ENCODE data around the gene ERAP2. TPM values are rescaled to one million over a fixed set of nuclear protein-coding genes. Genes with fewer than 3 reads are reported as not detected.
"Not testable (repeated sequence)": the region's sequence is repeated elsewhere in the genome, so short reads cannot be mapped to it uniquely, and the experiment has no call there.

ERAP2 gene
- total RNA-seq, 1 donor from 2014 or later: 16.5 TPM

DNA sequence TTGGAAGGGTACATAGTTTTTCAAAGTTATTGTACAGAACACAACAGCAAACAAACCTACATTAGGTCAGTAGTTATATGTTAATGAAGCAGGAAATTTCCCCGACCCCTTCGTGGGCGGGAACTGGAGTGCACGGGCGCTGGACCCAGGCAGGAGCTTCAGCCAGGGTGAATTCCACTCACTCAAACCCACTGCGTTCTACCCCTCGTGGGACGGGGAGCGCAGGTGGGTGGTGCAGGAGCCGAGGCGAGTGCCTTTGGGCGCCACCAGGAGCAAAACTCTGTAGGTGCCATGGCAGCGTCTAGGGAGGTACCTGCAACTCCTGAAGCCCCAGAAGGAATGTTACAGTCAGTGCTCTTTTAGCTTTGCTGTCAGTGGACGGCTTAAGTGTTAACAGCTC, 39.0 kb upstream of the ERAP2 start:
- TF ChIP-seq, protein P1, sequence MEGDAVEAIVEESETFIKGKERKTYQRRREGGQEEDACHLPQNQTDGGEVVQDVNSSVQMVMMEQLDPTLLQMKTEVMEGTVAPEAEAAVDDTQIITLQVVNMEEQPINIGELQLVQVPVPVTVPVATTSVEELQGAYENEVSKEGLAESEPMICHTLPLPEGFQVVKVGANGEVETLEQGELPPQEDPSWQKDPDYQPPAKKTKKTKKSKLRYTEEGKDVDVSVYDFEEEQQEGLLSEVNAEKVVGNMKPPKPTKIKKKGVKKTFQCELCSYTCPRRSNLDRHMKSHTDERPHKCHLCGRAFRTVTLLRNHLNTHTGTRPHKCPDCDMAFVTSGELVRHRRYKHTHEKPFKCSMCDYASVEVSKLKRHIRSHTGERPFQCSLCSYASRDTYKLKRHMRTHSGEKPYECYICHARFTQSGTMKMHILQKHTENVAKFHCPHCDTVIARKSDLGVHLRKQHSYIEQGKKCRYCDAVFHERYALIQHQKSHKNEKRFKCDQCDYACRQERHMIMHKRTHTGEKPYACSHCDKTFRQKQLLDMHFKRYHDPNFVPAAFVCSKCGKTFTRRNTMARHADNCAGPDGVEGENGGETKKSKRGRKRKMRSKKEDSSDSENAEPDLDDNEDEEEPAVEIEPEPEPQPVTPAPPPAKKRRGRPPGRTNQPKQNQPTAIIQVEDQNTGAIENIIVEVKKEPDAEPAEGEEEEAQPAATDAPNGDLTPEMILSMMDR (IDR thresholded peaks at IDR 0.05): no peak
- no peak for TF ChIP-seq POLR2AphosphoS5 (IDR thresholded peaks at IDR 0.05; ENCODE audit: insufficient read depth in 1 of 2, low read depth in 1 of 2)
- no peak for TF ChIP-seq POLR2A (IDR thresholded peaks at IDR 0.05)
- H3K27ac ChIP-seq: no peak overlapping the region

DNA sequence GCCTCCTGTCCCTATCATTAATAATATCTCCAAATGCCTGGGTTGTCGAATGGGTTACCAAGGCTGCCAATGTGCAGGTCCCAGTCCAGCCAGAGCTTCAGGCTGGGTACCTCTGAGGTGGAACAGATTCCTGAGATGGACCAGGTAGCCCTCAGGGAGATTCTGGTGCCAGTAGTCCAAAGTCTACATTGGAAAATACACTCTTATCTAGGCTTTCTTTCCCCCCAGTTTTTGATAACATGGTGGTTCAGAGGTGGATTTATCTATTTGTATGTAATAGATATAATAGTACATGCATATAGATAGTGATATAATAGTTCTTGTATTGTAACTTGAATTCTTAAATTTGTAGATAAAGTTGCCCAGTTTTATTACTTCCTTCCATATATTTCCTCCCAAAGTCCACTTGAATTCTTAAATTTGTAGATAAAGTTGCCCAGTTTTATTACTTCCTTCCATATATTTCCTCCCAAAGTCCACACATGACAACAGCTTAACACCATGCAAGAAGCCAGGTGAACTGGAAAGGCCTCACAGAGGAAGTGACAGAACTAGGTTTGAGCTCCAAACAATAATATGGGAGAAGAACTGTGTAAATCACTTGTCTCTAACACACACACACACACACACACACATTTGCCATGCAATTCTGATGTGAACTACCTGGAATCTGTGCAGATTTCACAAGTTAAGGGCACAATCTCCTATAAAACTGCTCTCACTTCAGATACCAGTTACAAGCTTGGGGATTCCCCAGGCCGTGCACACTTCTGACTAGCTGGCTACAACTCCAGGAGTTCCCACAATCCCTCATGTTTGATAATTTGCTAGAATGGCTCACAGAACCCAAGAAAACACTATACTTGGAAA, 37.9 kb upstream of the ERAP2 start:
- no peaks in the 10 kb centered on the region for H3K9me3 ChIP-seq
- no peak for DNase-seq (ENCODE audit: extremely low spot score in 2 of 2)
- TF ChIP-seq, protein P1 (IDR thresholded peaks at IDR 0.05): no peak
- TF ChIP-seq POLR2A (IDR thresholded peaks at IDR 0.05) (no peak), POLR2AphosphoS5 (IDR thresholded peaks at IDR 0.05; ENCODE audit: insufficient read depth in 1 of 2, low read depth in 1 of 2) (no peak)
- no peak overlapping the region for H3K4me3 ChIP-seq
- intact Hi-C loops (cut with DNase I): no loop called here
- H3K4me1 ChIP-seq: no peaks in the 10 kb centered on the region
- no peaks in the 10 kb centered on the region for H3K36me3 ChIP-seq
- H3K27ac ChIP-seq: no peak overlapping the region
- H3K27me3 ChIP-seq: no peaks in the 10 kb centered on the region

More for the DNA sequence above, 39.0 kb upstream of the ERAP2 start:
- Histone ChIP-seq H3K9me3 (no peaks in the 10 kb centered on the region), H3K4me1 (no peaks in the 10 kb centered on the region), H3K4me3 (no peak overlapping the region), H3K36me3 (no peaks in the 10 kb centered on the region), H3K27me3 (no peaks in the 10 kb centered on the region)
- intact Hi-C loops (cut with DNase I): no loop called here
- no peak for DNase-seq (ENCODE audit: extremely low spot score in 2 of 2)

DNA sequence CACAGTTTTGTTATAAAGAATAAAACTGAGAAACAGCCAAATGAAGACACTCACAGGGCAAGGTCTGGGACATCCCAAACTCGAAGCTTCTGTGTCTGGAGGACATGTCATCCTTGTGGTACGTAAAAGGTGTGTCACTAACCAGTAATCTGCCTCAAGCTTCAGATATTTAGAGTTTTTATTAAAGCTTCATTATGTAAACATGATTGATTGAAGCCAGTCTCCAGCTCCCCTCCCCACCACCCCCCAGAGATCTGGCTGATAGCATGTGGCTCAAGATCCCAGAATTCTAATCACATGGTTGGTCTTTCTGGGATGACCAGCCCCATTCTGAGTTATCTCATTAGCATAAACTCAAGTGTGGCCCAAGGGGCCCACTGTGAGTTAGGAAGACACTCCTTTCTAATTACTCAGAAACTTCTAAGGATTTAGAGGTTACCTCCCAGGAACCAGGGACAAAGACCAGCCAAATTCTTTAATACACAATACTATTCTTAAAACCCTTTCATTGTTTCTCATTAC, 37.2 kb upstream of the ERAP2 start:
- intact Hi-C loops (cut with DNase I): no loop called here
- Histone ChIP-seq H3K9me3 (no peaks in the 10 kb centered on the region), H3K4me1 (no peaks in the 10 kb centered on the region), H3K36me3 (no peaks in the 10 kb centered on the region), H3K27me3 (no peaks in the 10 kb centered on the region), H3K4me3 (no peak overlapping the region), H3K27ac (no peak overlapping the region)
- TF ChIP-seq POLR2AphosphoS5 (IDR thresholded peaks at IDR 0.05; ENCODE audit: insufficient read depth in 1 of 2, low read depth in 1 of 2) (no peak), POLR2A (IDR thresholded peaks at IDR 0.05) (no peak)
- TF ChIP-seq, protein P1 (IDR thresholded peaks at IDR 0.05): no peak
- DNase-seq (ENCODE audit: extremely low spot score in 2 of 2): no peak

DNA sequence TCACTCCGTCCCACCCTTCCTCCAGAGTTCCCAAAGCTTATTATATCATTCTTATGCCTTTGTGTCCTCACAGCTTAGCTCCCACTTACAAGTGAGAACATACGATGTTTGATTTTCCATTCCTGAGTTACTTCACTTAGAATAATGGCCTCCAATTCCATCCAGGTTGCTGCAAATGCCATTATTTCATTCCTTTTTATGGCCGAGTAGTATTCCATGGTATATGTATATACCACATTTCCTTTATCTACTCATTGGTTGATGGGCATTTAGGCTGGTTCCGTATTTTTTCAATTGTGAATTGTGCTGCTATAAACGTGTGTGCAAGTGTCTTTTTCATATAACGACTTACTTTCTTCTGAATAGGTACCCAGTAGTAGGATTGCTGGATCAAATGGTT, 34.4 kb upstream of the ERAP2 start:
- H3K36me3 ChIP-seq; DNase-seq (ENCODE audit: extremely low spot score in 2 of 2); H3K4me3 ChIP-seq; intact Hi-C loops (cut with DNase I); H3K9me3 ChIP-seq; H3K4me1 ChIP-seq; H3K27me3 ChIP-seq; H3K27ac ChIP-seq: not testable (repeated sequence)

DNA sequence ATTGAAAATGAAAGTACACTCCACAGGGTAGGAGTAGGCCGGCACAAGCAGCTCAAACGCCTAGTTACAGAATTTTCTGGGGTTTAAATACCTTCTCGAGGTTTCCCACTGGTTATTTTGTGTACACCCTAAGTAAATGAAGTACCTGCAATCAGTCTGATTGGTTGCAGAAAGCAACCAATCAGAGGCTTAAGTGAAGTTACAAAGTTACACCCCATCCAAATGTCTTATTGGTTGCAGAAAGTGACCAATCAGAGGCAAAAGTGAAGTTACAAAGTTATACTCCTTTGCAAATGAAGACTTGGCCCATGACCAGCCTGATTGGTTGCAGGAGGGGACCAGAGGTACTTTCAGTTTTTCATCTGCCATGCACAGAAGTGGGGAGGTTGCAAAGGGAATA, 33.2 kb upstream of the ERAP2 start:
- Histone ChIP-seq H3K4me3 (no peak overlapping the region), H3K27ac (no peak overlapping the region), H3K9me3 (no peaks in the 10 kb centered on the region), H3K4me1 (no peaks in the 10 kb centered on the region), H3K27me3 (no peaks in the 10 kb centered on the region), H3K36me3 (no peaks in the 10 kb centered on the region)
- intact Hi-C loops (cut with DNase I): no loop called here
- no peak for DNase-seq (ENCODE audit: extremely low spot score in 2 of 2)
- TF ChIP-seq POLR2A (IDR thresholded peaks at IDR 0.05) (no peak), POLR2AphosphoS5 (IDR thresholded peaks at IDR 0.05; ENCODE audit: insufficient read depth in 1 of 2, low read depth in 1 of 2) (no peak)
- TF ChIP-seq, protein P1 (IDR thresholded peaks at IDR 0.05): no peak
